Right lung (tissue), 5 donors: ENCODE results near the gene TMEM233. TPM values are rescaled to one million over a fixed set of nuclear protein-coding genes. Genes with fewer than 3 reads are reported as not detected.
"Not testable (repeated sequence)": the region's sequence is repeated elsewhere in the genome, so short reads cannot be mapped to it uniquely, and the experiment has no call there.

Source experiments
- DNase-seq, 2 donors: peaks; one replicate each; pipeline ENCODE4 v3.0.0-alpha.2; 2013
- polyA plus RNA-seq, 5 donors: library from polyadenylated mRNA; unstranded; fragments of 120-200 nt; gene quantifications; one replicate each; pipeline versions ENCODE4 v1.2.1 to v1.2.3, GENCODE V29; 2013; ENCODE audit warnings: inconsistent platforms in 1 of 5, low replicate concordance in 1 of 5; ENCODE audit not compliant: insufficient read length in 5 of 5, insufficient read depth in 1 of 5

The TMEM233 gene
- polyA plus RNA-seq, 5 donors, result 1.1 to 2.3 (median 2.2) TPM

DNA sequence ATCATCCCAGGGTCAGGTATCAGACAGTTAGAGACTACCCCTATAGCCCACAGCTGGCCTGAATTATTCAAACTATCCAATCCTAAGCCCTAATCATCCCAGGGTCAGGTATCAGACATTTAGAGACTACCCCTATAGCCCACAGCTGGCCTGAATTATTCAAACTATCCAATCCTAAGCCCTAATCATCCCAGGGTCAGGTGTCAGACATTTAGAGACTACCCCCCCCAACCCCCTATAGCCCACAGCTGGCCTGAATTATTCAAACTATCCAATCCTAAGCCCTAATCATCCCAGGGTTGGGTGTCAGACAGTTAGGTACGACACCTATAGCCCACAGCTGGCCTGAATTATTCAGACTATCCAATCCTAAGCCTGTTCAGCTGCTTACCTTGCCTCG, 63.4 kb downstream of the TMEM233 start:
- DNase-seq, result not testable (repeated sequence)

DNA sequence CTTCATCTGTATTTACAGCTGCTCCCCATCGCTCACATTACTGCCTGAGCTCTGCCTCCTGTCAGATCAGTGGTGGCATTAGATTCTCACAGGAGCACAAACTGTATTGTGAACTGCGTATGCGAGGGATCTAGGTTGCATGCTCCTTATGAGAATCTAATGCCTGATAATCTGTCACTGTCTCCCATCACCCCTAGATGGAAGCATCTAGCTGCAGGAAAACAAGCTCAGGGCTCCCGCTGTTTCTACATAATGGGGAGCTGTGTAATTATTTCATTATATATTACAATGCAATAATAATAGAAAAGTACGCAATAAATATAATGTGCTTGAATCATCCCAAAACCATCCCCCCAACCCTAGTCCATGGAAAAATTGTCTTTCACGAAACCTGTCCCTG, 64.6 kb downstream of the TMEM233 start:
- DNase-seq, result not testable (repeated sequence)

DNA sequence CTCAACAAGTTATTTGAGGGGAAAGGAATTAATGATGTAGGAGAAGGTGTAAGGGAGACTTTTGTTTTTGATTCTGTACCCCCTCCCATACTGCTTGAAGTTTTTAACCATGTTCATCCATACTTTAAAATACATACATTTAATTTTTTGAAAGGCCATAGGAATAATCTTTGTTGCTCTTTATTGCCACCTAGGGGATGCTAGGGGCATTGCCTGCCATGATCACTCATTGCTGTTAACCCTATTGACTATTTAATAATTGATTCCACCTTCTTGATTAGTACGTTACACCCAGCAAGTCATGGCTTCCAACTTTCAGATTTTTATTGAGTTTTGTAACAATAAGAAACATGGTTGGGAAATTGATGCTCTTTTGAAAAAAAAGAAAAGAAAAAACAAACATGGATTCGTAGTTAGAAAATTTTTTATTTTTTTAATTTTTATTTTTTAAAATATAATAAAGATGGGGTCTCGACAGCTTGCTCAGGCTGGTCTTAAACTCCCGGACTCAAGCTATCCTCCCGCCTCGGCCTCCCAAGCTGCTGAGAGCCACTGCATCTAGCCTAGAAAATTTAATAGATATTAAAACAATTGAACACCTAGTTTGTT, 65.8 kb downstream of the TMEM233 start:
- no peak for DNase-seq

DNA sequence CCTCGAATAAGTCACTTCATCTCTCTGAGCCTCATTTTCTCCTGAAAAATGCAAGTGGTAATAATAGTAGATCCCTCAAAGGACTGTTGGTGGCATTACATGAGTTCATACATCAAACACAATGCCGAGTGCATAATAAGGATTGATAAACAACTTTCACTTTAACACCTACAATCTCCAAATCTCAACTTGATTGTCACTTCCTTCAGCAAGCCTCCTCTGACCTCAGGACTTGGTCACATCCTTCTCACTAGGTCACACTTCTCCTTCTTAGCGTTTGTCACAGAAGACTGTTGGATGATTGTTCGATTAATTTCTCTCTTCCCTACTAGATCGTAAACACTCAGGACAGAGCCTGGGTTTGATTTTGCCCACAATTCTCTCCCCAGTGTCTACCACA, 66.5 kb downstream of the TMEM233 start:
- DNase-seq, result no peak

DNA sequence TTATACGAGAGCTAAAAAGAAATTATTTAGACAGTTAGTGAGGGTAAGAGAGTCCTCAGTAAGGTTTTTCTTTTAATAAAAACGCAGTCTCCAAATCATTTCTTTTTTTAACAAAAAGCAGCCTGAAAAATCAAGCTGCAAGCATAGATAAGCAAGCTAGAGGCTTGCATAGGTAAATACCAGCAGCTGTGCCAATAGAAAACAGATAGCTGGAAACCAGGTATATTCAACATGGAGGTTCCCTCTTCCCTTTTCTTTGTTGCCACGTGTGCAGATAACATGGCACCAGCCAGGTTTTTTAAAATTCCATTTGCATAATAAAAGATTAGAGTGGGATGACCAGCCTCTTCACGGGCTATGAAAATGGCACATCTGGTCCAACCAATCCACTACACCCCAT, 68.3 kb downstream of the TMEM233 start:
- no peak for DNase-seq

DNA sequence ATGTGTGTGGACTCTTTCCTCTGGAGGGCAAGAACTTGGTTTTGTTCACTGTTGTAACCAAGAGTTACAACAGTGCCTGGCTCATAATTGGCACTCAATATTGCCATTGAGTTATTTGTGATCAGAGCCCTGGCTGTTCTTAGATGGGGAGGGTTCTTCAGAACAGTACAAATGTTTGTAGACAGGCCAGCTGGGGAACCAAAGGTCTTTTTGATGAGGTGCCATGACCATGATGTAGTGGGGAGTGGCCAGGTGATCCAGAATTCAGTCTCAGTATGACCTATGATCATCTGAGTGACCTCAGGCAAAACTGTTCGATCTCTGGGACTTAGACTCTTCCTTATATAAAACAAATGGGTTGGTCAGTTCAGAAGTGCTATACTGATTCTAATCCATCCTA, 71.1 kb downstream of the TMEM233 start:
- DNase-seq, result no peak

DNA sequence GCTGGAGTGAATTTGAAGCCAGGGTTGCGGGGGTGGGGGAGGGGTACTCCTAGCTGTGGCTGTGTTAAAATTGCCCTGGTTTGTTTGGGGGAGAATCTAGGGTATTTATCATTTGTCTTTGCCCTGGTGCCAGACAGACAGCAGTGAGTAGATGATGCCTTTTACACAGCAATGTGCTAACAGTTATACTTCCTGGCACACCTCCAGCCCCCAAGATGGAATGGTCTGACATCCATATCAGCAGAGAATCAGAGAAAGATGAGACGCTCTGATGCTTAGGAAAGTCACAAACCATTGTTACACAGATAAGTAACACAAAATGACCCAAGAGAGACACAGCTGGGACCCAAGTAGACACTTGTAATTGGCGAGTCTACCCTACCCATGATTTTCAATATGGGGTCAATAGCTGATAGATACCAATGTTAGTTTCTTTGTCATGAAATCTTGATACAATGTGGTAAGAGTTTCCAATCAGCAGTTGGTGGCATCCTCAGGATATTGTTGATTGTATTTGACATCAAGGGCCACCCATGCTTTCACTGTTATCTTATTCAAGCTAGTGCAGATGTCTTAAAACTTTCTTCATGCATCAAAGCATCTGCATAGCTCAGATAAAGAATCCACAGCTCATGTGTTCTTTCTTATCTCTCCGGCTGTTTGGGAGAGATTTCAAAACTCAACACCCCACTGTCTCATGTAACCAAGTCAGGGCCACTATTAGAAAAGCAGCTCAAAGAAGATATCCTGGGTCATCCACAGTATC, 71.8 kb downstream of the TMEM233 start:
- DNase-seq, result no peak

DNA sequence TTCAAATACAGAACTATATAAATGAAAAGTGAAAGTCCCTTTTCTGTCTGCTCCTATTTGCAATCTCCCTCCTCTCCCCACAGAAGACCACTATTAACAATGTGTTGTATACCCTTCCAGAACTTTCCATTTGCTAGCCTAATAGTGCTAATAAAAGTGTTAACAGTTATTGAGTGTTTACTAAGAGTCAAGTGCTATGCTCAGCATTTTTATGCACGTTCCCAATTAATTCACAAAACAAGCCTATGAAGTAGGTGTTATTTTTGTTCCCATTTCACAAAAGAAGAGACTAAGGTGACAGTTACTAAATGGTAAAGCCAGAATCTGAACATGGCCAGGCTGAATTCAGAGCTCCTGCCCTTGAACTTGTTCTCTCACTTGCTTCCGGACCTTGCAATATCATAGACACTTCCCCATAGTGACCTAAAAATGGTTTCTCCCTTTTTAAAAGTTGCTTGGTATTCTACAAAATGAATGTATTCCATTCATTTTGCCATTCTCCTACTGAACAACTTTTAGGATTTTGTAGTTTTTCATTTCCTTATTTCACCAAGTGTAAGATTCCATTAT, 72.7 kb downstream of the TMEM233 start:
- DNase-seq, result no peak

DNA sequence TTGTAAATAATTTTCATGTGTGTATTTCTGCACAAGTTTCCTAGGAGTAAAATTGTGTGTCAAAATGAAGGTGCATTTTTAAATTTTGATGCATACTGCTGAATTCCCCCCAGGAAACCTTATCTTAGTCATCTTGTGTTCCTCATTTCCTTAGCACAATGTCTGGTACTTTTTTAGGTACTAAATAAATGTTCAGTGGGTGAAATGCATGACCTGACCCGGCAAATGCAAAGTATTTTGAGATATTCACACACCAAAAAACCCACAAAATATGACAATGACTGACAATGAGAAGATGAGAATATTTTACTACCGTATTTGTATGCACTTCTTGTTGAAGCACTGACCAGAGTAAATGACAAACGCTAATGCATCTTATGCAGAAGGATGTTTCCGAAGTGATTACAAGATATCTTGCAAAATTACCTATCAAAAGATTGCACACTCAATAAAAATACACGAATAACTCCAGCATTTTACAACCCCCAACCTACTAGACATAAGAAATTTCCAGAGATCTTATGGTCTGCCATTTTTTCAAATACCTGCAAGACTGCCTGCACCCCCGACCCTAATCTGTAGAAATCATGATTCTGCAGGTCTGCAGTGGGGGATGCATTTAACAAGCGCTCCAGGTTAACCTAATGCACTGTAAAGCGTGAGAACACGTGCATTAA, 73.5 kb downstream of the TMEM233 start:
- DNase-seq, result no peak

DNA sequence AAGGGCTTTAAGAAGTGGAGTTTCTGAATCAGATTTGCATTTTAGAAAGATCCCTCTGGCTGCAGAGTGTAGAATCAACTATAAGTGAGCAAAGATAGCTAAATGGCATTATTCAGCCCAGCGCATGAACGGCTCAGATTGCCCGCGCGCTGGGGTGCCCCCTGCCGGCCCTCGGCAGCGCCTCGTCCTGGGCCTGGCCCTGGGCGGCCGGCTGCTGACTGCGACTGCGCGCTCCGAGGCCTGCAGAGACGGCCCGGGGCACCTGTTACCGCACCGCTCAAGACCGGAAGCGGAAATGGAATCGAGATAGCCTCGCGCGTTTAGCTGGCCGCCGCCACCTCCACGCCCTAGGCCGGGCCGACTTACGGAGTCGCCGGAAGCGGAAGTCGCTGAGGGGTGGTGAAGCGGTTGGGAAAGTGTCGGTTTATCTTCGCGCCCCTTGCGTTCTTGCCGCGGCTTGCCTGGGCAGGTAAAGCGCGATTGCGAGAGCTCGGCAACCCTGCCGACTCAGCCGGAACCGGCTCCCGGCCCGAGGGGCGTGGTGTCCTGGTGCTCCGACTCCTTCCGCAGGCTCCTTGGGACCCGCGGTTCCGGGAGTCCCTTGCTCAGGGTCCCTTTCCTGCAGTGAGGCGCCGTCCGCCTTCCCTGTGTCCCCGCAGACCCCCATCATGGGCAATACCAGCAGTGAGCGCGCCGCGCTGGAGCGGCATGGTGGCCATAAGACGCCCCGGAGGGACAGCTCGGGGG, 74.2 kb downstream of the TMEM233 start, which contains the start of gene PRKAB1:
PRKAB1 (plus strand) TSS at position 557 of the 747 bp plus-strand sequence; CDS start at position 669, 112 bp downstream.
- DNase-seq, result peak; percentile 93

DNA sequence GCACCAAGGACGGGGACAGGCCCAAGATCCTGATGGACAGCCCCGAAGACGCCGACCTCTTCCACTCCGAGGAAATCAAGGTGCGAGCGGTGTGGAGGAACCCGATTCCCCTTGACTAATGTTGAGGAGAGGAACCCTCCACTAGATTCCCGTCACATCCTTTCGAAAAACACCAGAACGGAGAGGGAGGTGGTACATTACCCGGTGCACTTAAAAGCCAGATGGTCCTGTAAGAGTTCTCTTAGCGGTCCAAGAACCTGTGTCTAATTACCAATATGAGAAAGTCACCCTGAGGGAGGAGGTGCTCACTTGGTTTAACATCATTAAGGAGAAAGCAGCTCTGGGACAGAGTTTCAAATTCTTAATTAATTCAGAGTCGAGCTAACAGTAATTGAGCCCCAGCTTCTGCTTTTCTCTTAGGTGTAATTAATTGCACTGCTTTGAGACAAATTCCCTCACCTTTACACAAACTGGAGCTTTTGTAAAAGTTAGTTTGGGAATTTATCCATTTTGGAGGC, 74.8 kb downstream of the TMEM233 start:
- no peak for DNase-seq

DNA sequence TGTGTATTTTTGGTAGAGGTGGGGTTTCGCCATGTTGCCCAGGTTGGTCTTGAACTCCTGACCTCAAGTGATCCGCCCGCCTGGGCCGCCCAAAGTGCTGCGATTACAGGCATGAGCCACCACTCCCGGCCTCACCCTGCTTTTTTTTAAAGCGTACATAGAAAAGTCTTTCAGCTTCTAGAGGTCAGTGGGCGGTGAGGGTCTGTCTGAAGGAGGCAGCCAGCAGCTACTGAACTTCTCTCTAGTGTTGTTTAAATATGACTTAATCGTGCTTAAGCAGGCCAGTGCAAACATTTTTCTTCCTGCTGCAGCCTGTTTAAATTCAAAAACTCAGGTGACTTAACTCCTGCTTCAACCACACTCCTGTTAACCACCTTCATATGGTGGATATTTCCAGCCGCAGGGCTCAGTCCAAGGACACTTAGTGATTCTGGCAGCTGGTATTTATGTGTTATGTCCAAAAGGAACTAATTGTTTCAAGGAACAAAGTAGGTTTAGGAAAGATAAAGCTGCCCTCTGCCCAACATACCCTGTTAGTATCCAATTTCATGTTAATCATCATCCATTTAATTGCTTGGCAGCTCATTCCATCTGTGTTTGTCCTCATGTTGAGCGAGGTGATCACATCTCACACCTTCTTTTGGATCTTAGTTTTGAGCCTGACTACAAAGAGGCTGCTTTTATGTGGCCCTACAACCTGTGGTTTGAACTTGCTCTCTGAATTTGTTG, 76.3 kb downstream of the TMEM233 start:
- peak in 1 of 2 donors; percentile 54 for DNase-seq

DNA sequence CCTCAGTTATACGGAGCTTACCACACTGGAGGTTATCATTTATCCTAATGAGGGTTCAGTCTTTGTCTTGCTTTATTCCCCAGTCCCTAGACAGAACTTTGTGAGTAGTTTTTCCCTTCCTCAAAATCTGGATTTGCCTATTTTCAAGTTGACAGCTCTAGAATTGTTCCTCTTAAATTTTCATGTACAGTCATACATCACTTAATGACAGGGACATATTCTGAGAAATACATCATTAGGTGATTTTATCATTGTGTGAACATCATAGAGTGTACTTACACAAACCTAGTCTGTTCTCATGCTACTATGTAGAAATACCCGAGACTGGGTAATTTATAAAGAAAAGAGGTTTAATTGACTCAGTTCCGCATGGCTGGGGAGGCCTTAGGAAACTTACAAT, 77.5 kb downstream of the TMEM233 start:
- DNase-seq, result no peak

DNA sequence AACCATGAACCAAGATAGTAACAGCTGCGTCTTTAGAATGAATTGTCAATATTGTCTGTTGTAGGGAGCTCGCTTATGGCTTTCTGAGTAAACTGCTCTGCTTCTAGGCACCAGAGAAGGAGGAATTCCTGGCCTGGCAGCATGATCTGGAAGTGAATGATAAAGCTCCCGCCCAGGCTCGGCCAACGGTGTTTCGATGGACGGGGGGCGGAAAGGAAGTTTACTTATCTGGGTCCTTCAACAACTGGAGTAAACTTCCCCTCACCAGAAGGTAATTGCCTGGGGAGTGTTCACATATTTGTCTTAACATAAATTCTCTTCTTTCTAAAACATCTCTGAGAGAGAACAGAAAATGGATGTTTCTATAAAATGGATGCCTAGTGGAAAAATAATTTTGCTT, 78.6 kb downstream of the TMEM233 start:
- no peak for DNase-seq

DNA sequence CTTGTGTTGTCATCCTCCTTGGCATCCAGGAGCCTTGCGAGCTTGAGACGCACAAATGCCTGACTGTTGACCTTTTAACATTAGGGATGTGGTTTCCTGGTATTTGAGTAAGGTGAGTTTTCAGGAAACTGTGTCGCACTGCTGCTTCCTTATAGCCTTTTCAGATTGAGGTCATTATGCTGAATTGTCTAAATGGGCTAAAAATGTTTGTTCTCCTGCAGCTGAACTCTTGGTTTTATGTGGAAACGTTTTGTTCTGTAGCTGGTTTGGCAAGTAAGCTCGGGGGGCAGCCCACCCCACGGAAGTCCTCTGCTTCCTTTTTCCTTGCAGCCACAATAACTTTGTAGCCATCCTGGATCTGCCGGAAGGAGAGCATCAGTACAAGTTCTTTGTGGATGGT, 80.1 kb downstream of the TMEM233 start:
- no peak for DNase-seq

DNA sequence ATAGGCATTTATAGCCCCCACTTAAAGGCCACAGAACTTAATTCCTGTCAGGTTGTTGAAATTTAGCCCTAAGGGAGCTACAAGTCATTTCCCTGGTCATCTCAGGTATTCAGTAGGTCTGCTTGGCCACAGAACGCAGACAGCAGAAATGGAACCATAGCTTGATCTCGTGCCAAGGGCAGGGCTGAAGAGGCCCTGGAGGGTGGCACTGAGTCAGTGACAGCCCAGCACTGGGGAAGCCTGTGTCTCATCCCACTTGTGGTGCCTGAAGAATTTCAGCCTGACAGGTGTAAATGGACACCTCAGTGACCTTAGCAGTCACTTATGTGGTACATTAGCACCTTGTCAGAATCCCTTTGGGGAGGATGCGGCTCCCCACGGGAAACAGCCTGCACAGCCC, 81.0 kb downstream of the TMEM233 start:
- DNase-seq, result no peak

DNA sequence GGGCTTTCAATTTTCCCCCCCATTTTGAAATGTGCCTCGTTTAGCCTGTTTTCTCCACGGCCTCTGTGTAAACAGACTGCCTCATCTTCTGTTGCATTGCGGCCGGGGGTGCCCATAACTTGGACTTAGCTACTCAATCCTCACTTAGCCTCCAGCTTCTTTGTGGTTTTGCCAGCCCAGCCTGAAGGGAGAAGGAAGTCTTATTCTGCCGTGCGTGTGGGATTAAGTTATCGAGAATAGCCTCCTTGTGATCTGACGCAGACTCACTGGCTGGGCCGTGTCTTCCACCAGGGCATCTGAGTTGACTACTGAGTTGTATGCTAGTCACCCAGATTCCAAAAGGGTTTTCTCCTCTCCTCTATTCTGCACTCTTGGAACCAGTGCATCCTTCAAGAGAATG, 82.4 kb downstream of the TMEM233 start:
- DNase-seq, result no peak

DNA sequence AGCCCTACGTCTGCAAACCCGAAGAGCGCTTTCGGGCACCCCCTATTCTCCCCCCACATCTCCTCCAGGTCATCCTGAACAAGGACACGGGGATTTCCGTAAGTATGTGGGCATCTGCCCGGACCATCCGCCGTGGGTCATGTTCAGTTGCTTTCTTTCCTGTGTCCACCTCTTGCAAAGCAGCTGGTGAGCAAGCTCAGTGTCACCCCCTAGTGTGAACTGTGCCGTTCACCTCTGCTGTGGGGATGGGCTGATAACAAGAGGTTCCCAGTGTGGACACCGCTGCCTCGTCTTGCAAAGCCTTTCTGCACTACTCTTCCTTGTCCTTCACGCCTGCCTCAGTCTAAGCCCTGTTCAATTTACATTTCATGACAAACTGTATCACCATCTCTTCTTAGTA, 83.0 kb downstream of the TMEM233 start:
- no peak for DNase-seq

DNA sequence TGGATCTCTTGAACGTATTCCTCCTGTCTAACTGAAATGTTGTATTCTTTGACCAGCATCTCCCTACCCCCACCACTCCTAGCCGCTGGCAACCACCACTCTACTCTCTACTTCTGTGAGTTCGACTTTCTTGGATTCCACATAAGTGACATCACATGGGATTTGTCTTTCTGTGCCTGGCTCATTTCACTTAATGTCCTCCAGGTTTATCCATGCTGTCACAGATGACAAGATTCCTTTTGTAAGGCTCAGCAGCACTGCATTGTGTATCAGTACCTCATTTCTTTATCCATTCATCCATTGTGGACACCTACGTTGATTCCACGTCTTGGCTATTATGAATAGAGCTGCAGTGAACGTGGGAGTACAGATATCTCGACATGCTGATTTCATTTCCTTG, 84.9 kb downstream of the TMEM233 start:
- no peak for DNase-seq

DNA sequence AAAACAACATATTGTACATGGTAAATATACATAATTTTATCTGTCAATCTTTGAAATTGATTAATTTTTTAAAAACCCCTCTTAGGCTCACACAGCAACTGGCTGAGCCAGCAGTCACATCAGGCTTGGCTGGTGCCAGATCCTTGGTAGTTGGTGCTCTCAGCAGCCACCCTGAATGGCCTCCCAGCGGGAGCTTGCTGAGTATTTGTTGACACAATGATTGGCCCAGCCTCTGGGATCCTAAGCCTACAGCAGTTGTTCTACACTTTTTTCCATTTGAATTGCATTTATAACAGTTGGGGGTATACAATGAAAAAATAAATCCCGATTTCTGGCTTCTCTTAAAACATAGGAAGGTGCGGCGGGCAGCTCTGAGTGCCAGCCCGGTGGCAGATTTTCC, 85.5 kb downstream of the TMEM233 start:
- DNase-seq, result no peak

DNA sequence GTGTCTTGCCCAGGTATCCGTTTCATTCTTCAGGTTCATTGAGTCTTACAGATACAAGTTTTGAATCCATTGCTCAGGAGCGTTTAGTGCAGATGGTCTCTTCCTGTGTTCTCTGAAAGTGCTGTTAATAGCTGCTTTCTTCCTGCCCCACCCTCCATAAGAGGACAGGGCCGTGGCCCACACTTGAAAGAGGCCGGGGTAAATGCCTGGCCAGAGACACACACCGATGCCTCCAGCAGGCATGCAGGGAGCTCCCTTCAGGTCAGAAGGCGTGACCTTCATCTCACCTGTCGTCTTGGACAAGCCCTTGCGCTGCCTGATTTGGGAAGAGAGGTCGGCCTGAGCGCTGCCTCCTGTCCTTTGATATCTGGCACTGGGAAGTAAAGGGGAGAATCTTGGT, 85.9 kb downstream of the TMEM233 start:
- no peak for DNase-seq
